ENCODE data around the gene PCNX1.

Gene PCNX1

GRCh38 chr14:70893858-70894291 is 13.4 kb upstream of the PCNX1 start:
- H3K4me1 Mint-ChIP-seq (ENCODE audit: low read depth), result peaks cover 27% of the 10 kb centered on the region
- intact Hi-C loops (cut with micrococcal nuclease), result no loop called here
- H3K36me3 Mint-ChIP-seq (ENCODE audit: low read depth), result no peaks in the 10 kb centered on the region
- peaks cover 8% of the 10 kb centered on the region for H3K9me3 Mint-ChIP-seq
- no peak overlapping the region for H3K27ac Mint-ChIP-seq
- H3K4me3 Mint-ChIP-seq, result no peak overlapping the region
- H3K27me3 Mint-ChIP-seq, result peaks cover 73% of the 10 kb centered on the region

- H3K4me3 Mint-ChIP-seq, result no peak overlapping the region
- peaks cover 66% of the 10 kb centered on the region for H3K27me3 Mint-ChIP-seq
- H3K9me3 Mint-ChIP-seq, result peaks cover 8% of the 10 kb centered on the region
- no peaks in the 10 kb centered on the region for H3K36me3 Mint-ChIP-seq (ENCODE audit: low read depth)
- intact Hi-C loops (cut with micrococcal nuclease), result no loop called here
- H3K27ac Mint-ChIP-seq, result no peak overlapping the region
- H3K4me1 Mint-ChIP-seq (ENCODE audit: low read depth), result peaks cover 28% of the 10 kb centered on the region
These were observed 12.4 kb upstream of the PCNX1 start for GRCh38 chr14:70894868-70895267.

GRCh38 chr14:70896317-70896716 is 10.9 kb upstream of the PCNX1 start:
- H3K4me1 Mint-ChIP-seq (ENCODE audit: low read depth), result peaks cover 36% of the 10 kb centered on the region

GRCh38 chr14:70896981-70897380 is 10.3 kb upstream of the PCNX1 start:
- Mint-ChIP-seq H3K4me1 (ENCODE audit: low read depth) (peaks cover 39% of the 10 kb centered on the region), H3K4me3 (no peak overlapping the region), H3K9me3 (peaks cover 8% of the 10 kb centered on the region), H3K27ac (no peak overlapping the region), H3K36me3 (ENCODE audit: low read depth) (no peaks in the 10 kb centered on the region), H3K27me3 (peaks cover 51% of the 10 kb centered on the region)
- intact Hi-C loops (cut with micrococcal nuclease), result no loop called here

More at GRCh38 chr14:70896317-70896716, 10.9 kb upstream of the PCNX1 start:
- peaks cover 57% of the 10 kb centered on the region for H3K27me3 Mint-ChIP-seq
- H3K4me3 Mint-ChIP-seq, result no peak overlapping the region
- no peak overlapping the region for H3K27ac Mint-ChIP-seq
- H3K9me3 Mint-ChIP-seq, result peaks cover 8% of the 10 kb centered on the region
- intact Hi-C loops (cut with micrococcal nuclease), result no loop called here
- H3K36me3 Mint-ChIP-seq (ENCODE audit: low read depth), result no peaks in the 10 kb centered on the region

- intact Hi-C loops (cut with micrococcal nuclease), result no loop called here
- no peak overlapping the region for H3K27ac Mint-ChIP-seq
- peaks cover 8% of the 10 kb centered on the region for H3K9me3 Mint-ChIP-seq
- H3K4me1 Mint-ChIP-seq (ENCODE audit: low read depth), result peaks cover 39% of the 10 kb centered on the region
- no peaks in the 10 kb centered on the region for H3K36me3 Mint-ChIP-seq (ENCODE audit: low read depth)
- H3K4me3 Mint-ChIP-seq, result no peak overlapping the region
- H3K27me3 Mint-ChIP-seq, result peaks cover 47% of the 10 kb centered on the region
These were observed 9.8 kb upstream of the PCNX1 start for GRCh38 chr14:70897464-70897863.

GRCh38 chr14:70898111-70898745 is 9.0 kb upstream of the PCNX1 start:
- peaks cover 8% of the 10 kb centered on the region for H3K9me3 Mint-ChIP-seq
- H3K36me3 Mint-ChIP-seq (ENCODE audit: low read depth), result no peaks in the 10 kb centered on the region
- peaks cover 44% of the 10 kb centered on the region for H3K27me3 Mint-ChIP-seq
- H3K4me3 Mint-ChIP-seq, result no peak overlapping the region
- intact Hi-C loops (cut with micrococcal nuclease), result no loop called here
- H3K27ac Mint-ChIP-seq, result no peak overlapping the region
- peaks cover 39% of the 10 kb centered on the region for H3K4me1 Mint-ChIP-seq (ENCODE audit: low read depth)

GRCh38 chr14:70901269-70901668 is 6.0 kb upstream of the PCNX1 start:
- Mint-ChIP-seq H3K27me3 (peaks cover 36% of the 10 kb centered on the region), H3K27ac (no peak overlapping the region), H3K36me3 (ENCODE audit: low read depth) (no peaks in the 10 kb centered on the region), H3K4me1 (ENCODE audit: low read depth) (peaks cover 26% of the 10 kb centered on the region), H3K9me3 (peaks cover 6% of the 10 kb centered on the region), H3K4me3 (no peak overlapping the region)
- intact Hi-C loops (cut with micrococcal nuclease), result no loop called here

- Mint-ChIP-seq H3K4me3 (no peak overlapping the region), H3K27ac (no peak overlapping the region), H3K9me3 (no peaks in the 10 kb centered on the region), H3K27me3 (peaks cover 29% of the 10 kb centered on the region), H3K4me1 (ENCODE audit: low read depth) (peaks cover 32% of the 10 kb centered on the region), H3K36me3 (ENCODE audit: low read depth) (no peaks in the 10 kb centered on the region)
- intact Hi-C loops (cut with micrococcal nuclease), result no loop called here
These were observed 5.1 kb upstream of the PCNX1 start for GRCh38 chr14:70902184-70902583.

GRCh38 chr14:70904373-70904772 is 2.9 kb upstream of the PCNX1 start:
- peaks cover 8% of the 10 kb centered on the region for H3K36me3 Mint-ChIP-seq (ENCODE audit: low read depth)
- no peak overlapping the region for H3K27ac Mint-ChIP-seq
- no peak overlapping the region for H3K4me3 Mint-ChIP-seq
- intact Hi-C loops (cut with micrococcal nuclease), result no loop called here
- H3K27me3 Mint-ChIP-seq, result peaks cover 14% of the 10 kb centered on the region
- peaks cover 30% of the 10 kb centered on the region for H3K4me1 Mint-ChIP-seq (ENCODE audit: low read depth)
- no peaks in the 10 kb centered on the region for H3K9me3 Mint-ChIP-seq

GRCh38 chr14:70905301-70905700 is 2.0 kb upstream of the PCNX1 start:
- Mint-ChIP-seq H3K27ac (no peak overlapping the region), H3K9me3 (no peaks in the 10 kb centered on the region), H3K4me1 (ENCODE audit: low read depth) (peaks cover 35% of the 10 kb centered on the region), H3K4me3 (no peak overlapping the region), H3K36me3 (ENCODE audit: low read depth) (peaks cover 8% of the 10 kb centered on the region), H3K27me3 (peaks cover 14% of the 10 kb centered on the region)
- intact Hi-C loops (cut with micrococcal nuclease), result loop anchor here (5.0 kb wide), 1 partner anchor 67 kb away; no protein-coding TSS in a partner anchor

GRCh38 chr14:70906793-70907175 is 475 bp upstream of the PCNX1 start:
- H3K9me3 Mint-ChIP-seq, result no peaks in the 10 kb centered on the region
- peaks cover 8% of the 10 kb centered on the region for H3K36me3 Mint-ChIP-seq (ENCODE audit: low read depth)
- peaks cover 38% of the 10 kb centered on the region for H3K4me1 Mint-ChIP-seq (ENCODE audit: low read depth)
- H3K27ac Mint-ChIP-seq, result peak overlapping the region; percentile 91
- intact Hi-C loops (cut with micrococcal nuclease), result loop anchor here (5.0 kb wide), 1 partner anchor 66 kb away; no protein-coding TSS in a partner anchor
- H3K27me3 Mint-ChIP-seq, result peaks cover 12% of the 10 kb centered on the region
- H3K4me3 Mint-ChIP-seq, result peak overlapping the region; percentile 95

GRCh38 chr14:70907996-70908934 is 1.0 kb downstream of the PCNX1 start:
- Mint-ChIP-seq H3K27ac (peak overlapping the region; percentile 91), H3K9me3 (no peaks in the 10 kb centered on the region), H3K36me3 (ENCODE audit: low read depth) (peaks cover 8% of the 10 kb centered on the region), H3K27me3 (peaks cover 12% of the 10 kb centered on the region), H3K4me1 (ENCODE audit: low read depth) (peaks cover 50% of the 10 kb centered on the region), H3K4me3 (peak overlapping the region; percentile 95)
- intact Hi-C loops (cut with micrococcal nuclease), result loop anchor here (5.0 kb wide), 1 partner anchor 64 kb away; no protein-coding TSS in a partner anchor

GRCh38 chr14:70908935-70909641 is 1.8 kb downstream of the PCNX1 start:
- H3K27ac Mint-ChIP-seq, result peak overlapping the region; percentile 91
- H3K9me3 Mint-ChIP-seq, result no peaks in the 10 kb centered on the region
- H3K4me3 Mint-ChIP-seq, result peak overlapping the region; percentile 95
- peaks cover 50% of the 10 kb centered on the region for H3K4me1 Mint-ChIP-seq (ENCODE audit: low read depth)
- H3K36me3 Mint-ChIP-seq (ENCODE audit: low read depth), result peaks cover 8% of the 10 kb centered on the region
- intact Hi-C loops (cut with micrococcal nuclease), result loop anchor here (5.0 kb wide), 1 partner anchor 63 kb away; no protein-coding TSS in a partner anchor
- H3K27me3 Mint-ChIP-seq, result peaks cover 6% of the 10 kb centered on the region
